OCI-LY3 (cell line): ENCODE data around the gene MVK.

Experiments
- EZH2phosphoT487 ChIP-seq: fragments of 200-600 bp; shearing (Covaris generic); IDR thresholded peaks from 2 replicates; pipeline ENCODE4 v1.6.1; 2018; ENCODE audit warnings: antibody characterized with exemption, mixed run types, low read depth
- TF ChIP-seq, protein P1 (sequence below): fragments of 200-600, 300-600 bp; sonication (generic); IDR thresholded peaks from 2 replicates; pipeline ENCODE4 v1.5.1; 2014; ENCODE audit warnings: antibody characterized with exemption, low read length, low read depth

DNA sequence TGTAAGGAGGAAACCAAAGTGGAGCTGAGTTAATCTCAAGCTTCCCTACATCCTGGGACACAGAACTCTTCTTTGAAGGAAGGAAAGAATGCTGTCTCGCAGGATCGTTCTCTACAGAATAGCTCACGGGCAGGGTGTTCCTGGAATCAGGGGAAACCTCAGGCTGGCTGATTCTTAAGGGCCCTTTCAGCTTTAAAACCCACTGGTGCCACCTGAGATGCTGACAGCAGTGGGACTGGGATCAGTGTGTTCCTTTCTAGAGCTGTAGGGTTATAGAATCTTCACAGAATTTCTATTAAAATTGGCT is 48.4 kb upstream of the MVK start:
- TF ChIP-seq, protein P1, sequence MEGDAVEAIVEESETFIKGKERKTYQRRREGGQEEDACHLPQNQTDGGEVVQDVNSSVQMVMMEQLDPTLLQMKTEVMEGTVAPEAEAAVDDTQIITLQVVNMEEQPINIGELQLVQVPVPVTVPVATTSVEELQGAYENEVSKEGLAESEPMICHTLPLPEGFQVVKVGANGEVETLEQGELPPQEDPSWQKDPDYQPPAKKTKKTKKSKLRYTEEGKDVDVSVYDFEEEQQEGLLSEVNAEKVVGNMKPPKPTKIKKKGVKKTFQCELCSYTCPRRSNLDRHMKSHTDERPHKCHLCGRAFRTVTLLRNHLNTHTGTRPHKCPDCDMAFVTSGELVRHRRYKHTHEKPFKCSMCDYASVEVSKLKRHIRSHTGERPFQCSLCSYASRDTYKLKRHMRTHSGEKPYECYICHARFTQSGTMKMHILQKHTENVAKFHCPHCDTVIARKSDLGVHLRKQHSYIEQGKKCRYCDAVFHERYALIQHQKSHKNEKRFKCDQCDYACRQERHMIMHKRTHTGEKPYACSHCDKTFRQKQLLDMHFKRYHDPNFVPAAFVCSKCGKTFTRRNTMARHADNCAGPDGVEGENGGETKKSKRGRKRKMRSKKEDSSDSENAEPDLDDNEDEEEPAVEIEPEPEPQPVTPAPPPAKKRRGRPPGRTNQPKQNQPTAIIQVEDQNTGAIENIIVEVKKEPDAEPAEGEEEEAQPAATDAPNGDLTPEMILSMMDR, result no peak
- no peak for TF ChIP-seq EZH2phosphoT487
